Parathyroid adenoma (tissue), 2 donors: ENCODE measurements around the gene PISD.

Experiments used
- H2AFZ ChIP-seq: fragments of 300-600 bp; sonication (generic); one replicate; pipeline ENCODE4 v1.7.0; 2017; ENCODE audit warnings: antibody characterized with exemption, mild to moderate bottlenecking
- H3K27ac ChIP-seq: fragments of 300-600 bp; sonication (generic); one replicate; pipeline ENCODE4 v1.7.0; 2017
- H3K27me3 ChIP-seq: fragments of 300-600 bp; sonication (generic); one replicate; pipeline ENCODE4 v1.7.0; 2017; ENCODE audit warnings: low read length; ENCODE audit not compliant: control insufficient read depth, insufficient read depth
- H3K36me3 ChIP-seq: fragments of 300-600 bp; sonication (generic); one replicate; pipeline ENCODE4 v1.7.0; 2017; ENCODE audit warnings: low read length; ENCODE audit not compliant: control insufficient read depth, insufficient read depth
- H3K4me1 ChIP-seq: fragments of 300-600 bp; sonication (generic); one replicate; pipeline ENCODE4 v1.7.0; 2017; ENCODE audit warnings: control low read depth
- H3K4me2 ChIP-seq: fragments of 300-600 bp; sonication (generic); one replicate; pipeline ENCODE4 v1.7.0; 2017; ENCODE audit warnings: low read length
- H3K4me3 ChIP-seq: fragments of 300-600 bp; sonication (generic); one replicate; pipeline ENCODE4 v1.7.0; 2017; ENCODE audit warnings: low read depth, low read length
- H3K79me2 ChIP-seq: fragments of 300-600 bp; sonication (generic); one replicate; pipeline ENCODE4 v1.7.0; 2017; ENCODE audit warnings: control low read depth
- H3K9ac ChIP-seq: fragments of 300-600 bp; sonication (generic); one replicate; pipeline ENCODE4 v1.7.0; 2017; ENCODE audit warnings: mild to moderate bottlenecking
- H3K9me3 ChIP-seq: fragments of 300-600 bp; sonication (generic); one replicate; pipeline ENCODE4 v1.7.0; 2017; ENCODE audit warnings: low read length; ENCODE audit not compliant: control insufficient read depth
- CTCF ChIP-seq: fragments of 300-600 bp; sonication (generic); IDR thresholded peaks from one replicate; pipeline ENCODE4 v1.7.0; 2017; ENCODE audit warnings: antibody characterized with exemption, mild to moderate bottlenecking
- donor health status: primary hyperparathyroidism.

PISD gene

GRCh38 chr22:31615940-31616314 is 46.1 kb downstream of the PISD start:
- Histone ChIP-seq H3K4me1 (no peaks in the 10 kb centered on the region), H3K27ac (no peak overlapping the region), H2AFZ (no peak overlapping the region), H3K79me2 (no peaks in the 10 kb centered on the region), H3K27me3 (no peaks in the 10 kb centered on the region), H3K9ac (no peak overlapping the region), H3K36me3 (no peaks in the 10 kb centered on the region), H3K4me3 (no peak overlapping the region), H3K9me3 (no peaks in the 10 kb centered on the region), H3K4me2 (no peak overlapping the region)
- TF ChIP-seq CTCF: no peak

- H3K27ac ChIP-seq: no peak overlapping the region
- H3K4me1 ChIP-seq: no peaks in the 10 kb centered on the region
- no peak for TF ChIP-seq CTCF
- H2AFZ ChIP-seq: no peak overlapping the region
- no peaks in the 10 kb centered on the region for H3K27me3 ChIP-seq
- H3K9me3 ChIP-seq: no peaks in the 10 kb centered on the region
- no peaks in the 10 kb centered on the region for H3K79me2 ChIP-seq
- H3K9ac ChIP-seq: no peak overlapping the region
- H3K4me3 ChIP-seq: no peak overlapping the region
- no peak overlapping the region for H3K4me2 ChIP-seq
- H3K36me3 ChIP-seq: no peaks in the 10 kb centered on the region
Observed at GRCh38 chr22:31615491-31615860, 46.5 kb downstream of the PISD start.

GRCh38 chr22:31614781-31615490 is 47.1 kb downstream of the PISD start:
- Histone ChIP-seq H3K79me2 (no peaks in the 10 kb centered on the region), H2AFZ (no peak overlapping the region), H3K9me3 (no peaks in the 10 kb centered on the region), H3K4me2 (no peak overlapping the region), H3K36me3 (no peaks in the 10 kb centered on the region), H3K27ac (no peak overlapping the region), H3K4me3 (no peak overlapping the region), H3K4me1 (no peaks in the 10 kb centered on the region), H3K9ac (no peak overlapping the region), H3K27me3 (no peaks in the 10 kb centered on the region)
- TF ChIP-seq CTCF: no peak

GRCh38 chr22:31613904-31614296 is 48.1 kb downstream of the PISD start:
- Histone ChIP-seq H3K4me2 (no peak overlapping the region), H3K9ac (no peak overlapping the region), H2AFZ (no peak overlapping the region), H3K36me3 (no peaks in the 10 kb centered on the region), H3K27ac (no peak overlapping the region), H3K27me3 (no peaks in the 10 kb centered on the region), H3K4me1 (no peaks in the 10 kb centered on the region), H3K4me3 (no peak overlapping the region), H3K79me2 (no peaks in the 10 kb centered on the region), H3K9me3 (no peaks in the 10 kb centered on the region)
- no peak for TF ChIP-seq CTCF

- TF ChIP-seq CTCF: no peak
- Histone ChIP-seq H3K9ac (no peak overlapping the region), H3K4me2 (no peak overlapping the region), H3K4me3 (no peak overlapping the region), H3K27me3 (no peaks in the 10 kb centered on the region), H3K36me3 (no peaks in the 10 kb centered on the region), H3K27ac (no peak overlapping the region), H3K9me3 (no peaks in the 10 kb centered on the region), H3K79me2 (no peaks in the 10 kb centered on the region), H3K4me1 (no peaks in the 10 kb centered on the region), H2AFZ (no peak overlapping the region)
Observed at GRCh38 chr22:31613286-31613903, 48.6 kb downstream of the PISD start.
